NCI-H748 (cell line): ENCODE data around the gene NFE2.
"Not testable (repeated sequence)": the region's sequence is repeated elsewhere in the genome, so short reads cannot be mapped to it uniquely, and the experiment has no call there.

ENCODE experiments used
- DNase-seq: peaks from one replicate; lab custom pipeline; 2025; ENCODE audit not compliant: unreplicated experiment; lab: John Stamatoyannopoulos, UW

Gene NFE2

GRCh38 chr12:54284070-54284780 is 16.6 kb downstream of the NFE2 start:
- DNase-seq, result not testable (repeated sequence)

DNA sequence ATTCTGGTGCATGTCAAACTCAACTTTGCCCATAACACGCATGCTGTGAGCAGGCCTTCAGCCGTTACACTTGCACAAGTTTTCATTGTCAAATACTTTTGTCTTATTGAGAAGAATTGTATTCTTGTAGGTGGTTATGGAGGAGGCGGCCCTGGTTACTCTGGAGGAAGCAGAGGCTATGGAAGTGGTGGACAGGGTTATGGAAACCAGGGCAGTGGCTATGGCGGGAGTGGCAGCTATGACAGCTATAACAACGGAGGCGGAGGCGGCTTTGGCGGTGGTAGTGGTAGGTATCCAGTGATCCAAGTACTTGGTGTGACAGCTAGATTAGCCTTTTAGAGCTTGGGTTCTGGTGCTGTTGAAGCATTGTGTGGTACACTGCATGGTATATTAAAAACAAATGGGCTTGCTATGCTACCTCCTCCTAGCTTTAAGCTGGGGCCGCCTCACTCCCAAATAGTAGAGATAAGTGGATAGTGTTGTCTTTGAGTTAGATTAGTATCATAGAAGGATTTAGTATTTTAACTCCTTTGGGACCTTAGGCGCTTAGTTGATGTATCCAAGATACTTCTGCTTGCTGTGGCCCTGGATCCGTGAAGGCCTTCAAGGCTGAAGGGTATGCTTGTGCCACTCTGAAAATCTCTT is 17.7 kb downstream of the NFE2 start:
- DNase-seq, result no peak

- not testable (repeated sequence) for DNase-seq
Observed at GRCh38 chr12:54281694-54282093, 19.1 kb downstream of the NFE2 start.

DNA sequence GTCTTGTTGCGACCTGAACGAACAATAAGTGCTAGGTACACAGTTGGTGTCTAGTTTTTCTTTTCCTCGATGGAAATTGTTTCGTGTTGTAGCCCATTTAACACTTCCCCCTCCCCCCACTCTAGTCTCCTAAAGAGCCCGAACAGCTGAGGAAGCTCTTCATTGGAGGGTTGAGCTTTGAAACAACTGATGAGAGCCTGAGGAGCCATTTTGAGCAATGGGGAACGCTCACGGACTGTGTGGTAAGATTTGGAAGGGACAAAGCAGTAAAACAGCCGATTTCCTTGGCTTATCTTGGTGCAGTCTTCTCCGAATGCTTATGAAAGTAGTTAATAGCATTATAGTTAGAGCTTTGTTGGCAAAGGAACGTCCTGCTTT is 19.6 kb downstream of the NFE2 start:
- not testable (repeated sequence) for DNase-seq

DNA sequence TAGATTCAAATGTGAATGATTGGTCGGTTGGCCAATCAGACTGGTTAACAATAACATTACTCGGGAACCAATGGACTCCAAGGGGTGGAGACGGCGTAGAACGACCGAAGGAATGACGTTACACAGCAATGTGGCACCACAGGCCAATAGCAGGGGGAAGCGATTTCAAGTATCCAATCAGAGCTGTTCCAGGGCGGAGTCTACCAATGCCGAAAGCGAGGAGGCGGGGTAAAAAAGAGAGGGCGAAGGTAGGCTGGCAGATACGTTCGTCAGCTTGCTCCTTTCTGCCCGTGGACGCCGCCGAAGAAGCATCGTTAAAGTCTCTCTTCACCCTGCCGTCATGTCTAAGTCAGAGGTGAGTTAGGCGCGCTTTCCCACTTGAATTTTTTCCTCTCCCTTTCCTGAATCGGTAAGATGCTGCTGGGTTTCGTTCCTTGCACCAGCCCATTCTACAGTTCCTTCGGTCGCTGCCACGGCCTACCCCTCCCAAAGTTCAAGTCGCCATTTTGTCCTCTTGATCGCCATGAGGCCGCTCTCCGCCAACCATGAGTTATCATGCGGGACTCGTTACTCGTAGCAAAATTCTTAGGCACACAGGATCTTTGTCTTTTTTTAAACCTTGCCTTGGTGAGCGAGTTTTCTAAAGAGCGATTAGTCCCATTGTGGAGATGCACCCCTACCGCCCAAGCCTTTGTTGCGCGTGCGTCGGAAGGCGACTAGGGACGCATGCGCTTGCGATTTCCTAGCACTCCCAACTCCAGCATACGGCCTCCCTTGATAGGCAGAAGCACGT is 20.2 kb downstream of the NFE2 start, which contains the start of gene HNRNPA1:
HNRNPA1 (plus strand) TSS at position 259 of the 793 bp plus-strand sequence; CDS start at position 341, 82 bp downstream.
- DNase-seq, result peak; percentile 99

DNA sequence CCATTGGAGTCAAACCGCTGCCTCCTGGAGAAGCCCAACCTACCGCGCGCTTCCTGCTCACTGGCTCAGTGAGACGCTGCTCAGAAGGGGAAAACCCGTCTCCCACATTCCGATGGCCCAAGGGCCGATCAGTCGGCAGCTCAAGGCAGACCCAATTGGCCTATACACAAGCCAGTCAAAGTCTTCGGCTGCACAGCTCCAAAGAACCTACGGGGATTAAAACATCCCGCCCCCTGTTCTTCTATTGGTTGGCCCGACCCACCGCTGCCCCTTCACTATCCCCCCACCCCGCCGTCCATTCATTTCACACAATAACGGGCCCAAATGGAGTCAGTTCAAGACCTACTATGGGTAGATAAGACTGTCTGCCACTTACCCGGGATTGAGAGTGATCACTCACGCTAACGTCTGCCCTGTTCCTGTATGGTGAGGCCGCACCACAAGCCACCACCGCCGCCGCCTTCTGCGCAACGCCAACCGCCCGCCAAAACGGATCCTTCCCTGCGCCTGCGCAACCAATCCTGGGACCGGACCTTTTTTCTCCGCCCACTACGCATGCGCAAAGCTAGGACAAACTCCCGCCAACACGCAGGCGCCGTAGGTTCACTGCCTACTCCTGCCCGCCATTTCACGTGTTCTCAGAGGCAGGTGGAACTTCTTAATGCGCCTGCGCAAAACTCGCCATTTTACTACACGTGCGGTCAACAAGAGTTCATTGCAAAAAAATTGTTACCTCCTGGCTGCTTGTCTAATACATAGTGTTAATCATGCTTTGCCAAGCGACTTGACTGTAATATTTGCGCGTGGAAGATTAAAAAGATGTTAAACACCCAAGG is 21.0 kb downstream of the NFE2 start, which contains the start of gene CBX5:
CBX5 (minus strand) TSS at position 491 of the 836 bp plus-strand sequence. CDS start 22,472 bp downstream, outside the sequence.
- peak; percentile 99 for DNase-seq

DNA sequence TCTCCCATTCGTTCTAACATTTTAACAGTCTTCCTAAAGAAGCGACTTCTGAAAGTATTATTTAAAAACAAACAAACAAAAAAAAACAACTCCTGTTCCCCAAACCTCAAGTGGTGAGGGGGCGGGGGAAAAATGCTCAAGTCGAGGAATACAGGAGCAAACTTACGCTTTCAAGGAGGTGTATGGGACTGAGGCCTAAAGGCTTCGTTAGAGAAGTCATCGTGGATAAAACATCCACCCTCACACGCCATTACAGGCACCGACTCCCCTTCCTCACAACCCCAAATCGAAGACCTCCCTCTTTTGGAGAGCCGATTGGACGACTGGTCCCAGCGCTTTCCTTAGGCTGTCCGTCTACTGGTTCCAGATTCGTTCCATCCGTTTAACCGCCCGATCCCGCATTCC is 21.6 kb downstream of the NFE2 start:
- DNase-seq, result no peak

GRCh38 chr12:54277823-54278276 is 23.0 kb downstream of the NFE2 start:
- no peak for DNase-seq

DNA sequence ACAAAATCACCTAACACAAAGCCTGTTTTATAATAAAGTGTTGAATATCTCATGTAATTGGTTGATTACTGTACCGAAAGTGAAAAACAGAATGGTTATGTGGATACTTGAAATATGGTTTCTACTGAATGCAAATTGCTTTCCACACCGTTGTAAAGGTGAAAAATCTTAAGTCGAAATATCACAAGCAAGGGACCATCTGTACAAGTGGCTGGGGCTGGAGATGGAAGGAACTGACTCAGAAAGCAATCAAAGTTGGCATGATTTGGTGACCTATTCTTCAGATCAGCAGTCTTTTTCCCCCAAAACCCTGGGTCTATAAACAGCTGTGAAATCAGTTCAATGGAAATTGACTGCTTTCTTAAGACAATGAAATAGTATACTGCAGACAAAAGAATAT is 24.4 kb downstream of the NFE2 start:
- DNase-seq, result no peak

- no peak for DNase-seq
Observed at GRCh38 chr12:54273981-54274380, 26.8 kb downstream of the NFE2 start.

DNA sequence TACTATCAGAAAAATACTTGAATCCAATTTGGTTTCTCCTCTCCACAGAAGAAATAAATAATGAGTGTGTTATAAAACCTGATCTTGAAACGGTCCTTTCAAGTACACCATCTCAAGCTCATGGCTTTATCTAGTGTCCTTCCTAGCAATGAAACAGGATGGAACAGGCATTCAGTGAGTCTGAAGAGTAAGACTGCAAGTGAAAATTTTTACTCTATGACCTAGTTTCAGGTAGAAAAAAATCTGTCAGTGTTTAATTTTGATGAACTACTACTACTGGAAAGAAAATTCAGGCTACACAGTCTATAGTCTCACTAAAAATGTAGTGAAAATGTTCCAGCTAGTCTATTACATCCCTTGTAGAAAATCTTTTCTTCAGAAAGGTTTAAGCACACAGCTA is 28.6 kb downstream of the NFE2 start:
- no peak for DNase-seq

DNA sequence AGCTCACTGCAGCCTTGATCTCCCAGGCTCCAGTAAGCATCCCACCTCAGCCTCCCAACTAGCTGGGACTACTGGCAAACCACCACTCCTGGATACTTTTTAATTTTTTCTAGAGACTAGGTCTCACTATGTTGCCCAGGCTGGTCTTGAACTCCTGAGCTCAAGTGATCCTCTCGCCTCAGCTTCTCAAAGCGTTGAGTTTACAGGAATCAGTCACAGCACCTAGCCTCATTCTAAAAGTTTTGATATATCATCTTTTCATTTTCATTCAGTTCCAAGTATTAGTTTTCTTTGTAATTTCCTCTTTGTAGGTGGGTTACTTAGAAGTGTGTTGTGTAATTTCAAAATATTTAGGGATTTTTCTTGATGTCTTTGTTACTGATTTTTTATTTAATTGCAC is 30.5 kb downstream of the NFE2 start:
- DNase-seq, result no peak

GRCh38 chr12:54266852-54267251 is 34.0 kb downstream of the NFE2 start:
- no peak for DNase-seq

DNA sequence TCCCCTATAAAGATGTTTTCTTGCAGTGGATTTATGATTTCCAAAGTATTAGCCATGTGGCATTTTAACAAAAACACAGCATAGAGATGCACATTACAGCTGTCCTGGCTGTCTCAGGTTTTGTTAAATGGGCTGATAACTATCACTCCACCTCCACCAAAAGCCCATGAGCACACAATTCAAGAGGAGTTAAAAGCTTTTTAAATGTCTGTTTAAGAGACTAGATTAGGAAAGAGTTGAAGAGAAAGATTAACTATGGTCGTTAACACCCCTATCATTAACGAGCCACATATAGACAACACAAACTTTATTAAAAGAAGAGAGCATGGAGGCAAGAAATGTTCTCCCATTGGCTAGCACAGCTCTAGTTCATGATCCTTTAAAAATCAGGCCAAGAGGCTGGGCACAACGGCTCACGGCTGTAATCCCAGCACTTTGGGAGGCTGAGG is 35.4 kb downstream of the NFE2 start:
- no peak for DNase-seq

GRCh38 chr12:54262403-54262925 is 38.4 kb downstream of the NFE2 start:
- no peak for DNase-seq

DNA sequence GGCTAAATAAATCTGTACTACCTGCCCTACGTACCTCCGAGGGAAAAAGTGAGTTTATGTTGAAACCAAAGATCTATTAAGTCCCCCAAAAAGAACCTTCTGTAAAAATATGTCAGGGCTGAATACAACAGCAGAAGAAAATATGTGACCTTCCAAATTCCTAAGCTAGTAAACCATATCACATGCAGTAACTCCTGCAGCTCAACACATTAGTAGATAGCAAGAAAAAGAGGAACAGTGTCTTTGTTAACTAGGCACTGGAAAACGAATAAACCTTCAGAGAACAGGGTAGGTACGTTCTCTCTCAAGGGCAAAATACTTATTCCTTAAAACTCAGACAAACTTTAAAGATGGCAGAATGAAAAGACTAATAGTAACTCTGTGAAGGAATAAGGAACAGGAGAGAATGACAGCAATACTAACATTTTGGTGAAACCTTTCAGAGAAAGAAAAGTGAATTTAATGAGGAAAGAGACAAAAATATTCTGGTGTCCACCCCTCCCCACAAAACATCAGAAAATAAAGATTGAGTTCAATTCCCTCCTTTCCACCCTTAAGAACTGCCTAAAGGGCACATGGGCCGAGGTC is 38.9 kb downstream of the NFE2 start:
- DNase-seq, result no peak

DNA sequence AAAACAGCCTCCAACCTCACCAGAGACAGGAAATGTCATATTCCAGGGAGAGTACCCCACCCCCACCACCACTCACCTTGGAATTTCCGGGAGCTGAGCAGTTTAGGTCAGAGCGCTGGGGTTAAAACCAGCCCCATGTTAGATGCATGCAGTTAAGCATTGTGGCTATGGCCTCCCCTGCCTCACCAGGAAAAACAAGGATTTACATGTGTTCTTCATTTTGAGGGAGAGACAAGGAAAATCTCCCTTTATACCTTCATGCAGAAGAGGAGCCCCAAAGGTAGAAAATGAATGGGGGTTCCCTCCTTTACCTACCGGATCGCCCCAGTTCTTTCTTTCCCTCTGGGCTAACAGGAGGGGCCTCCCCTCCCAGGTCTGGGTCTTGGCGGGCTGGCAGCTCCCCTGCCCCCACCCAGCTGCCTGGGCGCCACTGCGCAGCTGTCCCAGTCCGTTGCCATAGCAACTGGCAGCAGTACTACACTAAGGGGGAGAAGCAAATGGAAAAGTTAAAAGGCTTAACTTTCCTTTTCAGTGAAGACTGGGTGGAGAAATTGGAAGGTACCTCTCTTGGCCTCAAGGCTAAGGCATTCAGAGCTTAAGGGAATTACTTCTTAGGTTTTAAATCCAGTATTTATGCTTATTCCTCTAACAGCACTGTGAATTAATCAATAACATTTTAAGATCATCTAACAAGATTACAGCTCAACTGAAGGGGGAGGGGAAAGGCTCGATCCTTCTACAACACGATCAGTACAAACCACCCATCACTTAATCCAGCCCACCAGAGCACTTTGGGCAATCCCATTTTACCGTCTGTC is 41.4 kb downstream of the NFE2 start:
- DNase-seq, result peak; percentile 98

DNA sequence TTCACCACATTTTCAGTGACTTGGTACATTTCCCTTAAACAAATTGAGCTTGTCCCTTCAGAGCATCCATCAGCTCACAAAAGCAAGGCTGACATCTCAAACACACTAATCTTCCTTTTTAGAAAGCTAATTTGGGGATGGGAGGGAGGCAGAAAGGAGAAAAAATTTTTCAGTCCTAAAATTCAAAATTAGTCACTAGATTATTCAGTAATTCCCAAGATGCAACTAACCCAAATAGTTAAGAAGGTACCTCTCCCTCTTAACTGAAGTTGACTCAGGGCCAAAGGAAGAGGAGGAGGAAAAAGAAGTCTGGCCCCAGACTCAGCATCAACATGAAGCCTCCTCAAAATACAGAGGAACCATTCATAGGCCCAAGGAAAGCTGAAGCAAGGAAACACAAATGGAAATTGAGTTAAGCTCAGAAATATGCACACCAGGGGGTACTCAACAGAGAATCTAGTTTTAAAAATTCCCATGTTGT is 42.6 kb downstream of the NFE2 start:
- no peak for DNase-seq

GRCh38 chr12:54257332-54257731 is 43.5 kb downstream of the NFE2 start:
- DNase-seq, result no peak
